RWPE2 (cell line): ENCODE data around the gene NAA15.
"Not testable (repeated sequence)": the region's sequence is repeated elsewhere in the genome, so short reads cannot be mapped to it uniquely, and the experiment has no call there.

Source experiments
- ATAC-seq: fragments of 200-7000 bp; cut with Tn5 transposase; 3 replicates; pipeline ENCODE4 v1.9.1; 2021; ENCODE audit warnings: low read depth
- DNase-seq: peaks from one replicate; pipeline ENCODE4 v3.0.0-alpha.2; 2020; ENCODE audit warnings: low spot score
- H3K27ac ChIP-seq: fragments of 450-650 bp; 2 replicates; pipeline ENCODE4 v1.5.1; 2017; ENCODE audit warnings: mild to moderate bottlenecking; ENCODE audit not compliant: poor library complexity, severe bottlenecking
- H3K27me3 ChIP-seq: fragments of 250-450 bp; sonication (Bioruptor Pico); 2 replicates; pipeline ENCODE4 v1.5.1; 2021; ENCODE audit warnings: mild to moderate bottlenecking, moderate library complexity; ENCODE audit not compliant: insufficient read depth, poor library complexity, severe bottlenecking
- H3K36me3 ChIP-seq: fragments of 250-450 bp; sonication (Bioruptor Pico); 2 replicates; pipeline ENCODE4 v1.5.1; 2020; ENCODE audit warnings: low read depth, mild to moderate bottlenecking, moderate library complexity
- H3K4me1 ChIP-seq: fragments of 250-450 bp; sonication (Bioruptor Pico); 2 replicates; pipeline ENCODE4 v1.5.1; 2021; ENCODE audit warnings: mild to moderate bottlenecking, moderate library complexity; ENCODE audit not compliant: insufficient read depth, poor library complexity, severe bottlenecking
- H3K4me3 ChIP-seq: fragments of 250-450 bp; sonication (Bioruptor Pico); 2 replicates; pipeline ENCODE4 v1.5.1; 2021; ENCODE audit warnings: mild to moderate bottlenecking, moderate library complexity; ENCODE audit not compliant: severe bottlenecking
- H3K9me3 ChIP-seq: fragments of 250-450 bp; sonication (Bioruptor Pico); 2 replicates; pipeline ENCODE4 v1.5.1; 2021; ENCODE audit warnings: mild to moderate bottlenecking, moderate library complexity; ENCODE audit not compliant: severe bottlenecking
- TF ChIP-seq, protein P1 (sequence below): fragments of 450-650 bp; IDR thresholded peaks from one replicate; pipeline ENCODE4 v1.5.1; 2017; ENCODE audit warnings: mild to moderate bottlenecking, moderate library complexity; ENCODE audit not compliant: poor library complexity, severe bottlenecking

Gene NAA15

DNA sequence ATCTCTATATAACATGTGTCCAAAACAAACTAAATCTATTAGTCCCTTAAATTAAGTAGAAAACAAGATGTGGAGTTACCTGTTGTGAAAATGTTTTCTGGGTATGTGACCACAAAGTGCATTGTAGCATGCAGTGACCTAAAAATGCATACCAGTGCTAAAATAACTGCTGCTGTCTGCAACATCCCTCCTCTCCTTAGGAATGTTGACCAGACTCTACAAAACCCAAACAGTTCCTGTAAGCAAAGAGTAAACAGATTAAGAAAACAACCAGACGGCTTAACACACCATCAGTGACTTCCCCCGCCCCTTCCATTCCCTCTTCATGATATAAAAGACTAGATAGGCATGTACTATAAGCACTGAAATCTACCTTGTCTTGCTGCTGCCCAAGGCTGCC lies 136.8 kb downstream of the NAA15 start:
- DNase-seq: no peak
- no peak overlapping the region for H3K4me3 ChIP-seq
- H3K27me3 ChIP-seq: no peaks in the 10 kb centered on the region
- ATAC-seq: no peak
- H3K4me1 ChIP-seq: no peaks in the 10 kb centered on the region
- H3K27ac ChIP-seq: no peak overlapping the region
- H3K9me3 ChIP-seq: peaks cover 13% of the 10 kb centered on the region
- peaks cover 13% of the 10 kb centered on the region; the same call in 1 of the 2 replicates for H3K36me3 ChIP-seq
- TF ChIP-seq, protein P1, sequence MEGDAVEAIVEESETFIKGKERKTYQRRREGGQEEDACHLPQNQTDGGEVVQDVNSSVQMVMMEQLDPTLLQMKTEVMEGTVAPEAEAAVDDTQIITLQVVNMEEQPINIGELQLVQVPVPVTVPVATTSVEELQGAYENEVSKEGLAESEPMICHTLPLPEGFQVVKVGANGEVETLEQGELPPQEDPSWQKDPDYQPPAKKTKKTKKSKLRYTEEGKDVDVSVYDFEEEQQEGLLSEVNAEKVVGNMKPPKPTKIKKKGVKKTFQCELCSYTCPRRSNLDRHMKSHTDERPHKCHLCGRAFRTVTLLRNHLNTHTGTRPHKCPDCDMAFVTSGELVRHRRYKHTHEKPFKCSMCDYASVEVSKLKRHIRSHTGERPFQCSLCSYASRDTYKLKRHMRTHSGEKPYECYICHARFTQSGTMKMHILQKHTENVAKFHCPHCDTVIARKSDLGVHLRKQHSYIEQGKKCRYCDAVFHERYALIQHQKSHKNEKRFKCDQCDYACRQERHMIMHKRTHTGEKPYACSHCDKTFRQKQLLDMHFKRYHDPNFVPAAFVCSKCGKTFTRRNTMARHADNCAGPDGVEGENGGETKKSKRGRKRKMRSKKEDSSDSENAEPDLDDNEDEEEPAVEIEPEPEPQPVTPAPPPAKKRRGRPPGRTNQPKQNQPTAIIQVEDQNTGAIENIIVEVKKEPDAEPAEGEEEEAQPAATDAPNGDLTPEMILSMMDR: no peak

DNA sequence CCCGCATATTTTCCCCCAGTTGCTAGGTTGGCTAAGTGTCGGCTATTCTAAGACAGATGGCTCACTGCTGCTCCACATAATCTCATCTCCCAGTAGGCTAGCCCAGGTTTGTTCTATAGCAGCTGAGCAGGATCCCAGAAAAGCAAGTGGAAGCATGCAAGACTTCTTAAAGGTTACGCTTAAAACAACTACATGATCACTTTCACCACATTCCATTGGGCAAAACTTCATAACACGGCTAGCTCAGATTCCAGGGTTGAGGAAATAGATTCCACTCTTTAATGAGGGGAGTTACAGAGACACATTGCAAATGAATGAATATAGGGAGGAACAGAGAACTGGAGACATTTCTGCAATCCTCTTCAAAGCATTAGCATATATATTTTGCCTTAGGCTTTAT lies 139.7 kb downstream of the NAA15 start:
- Histone ChIP-seq H3K27ac (no peak overlapping the region), H3K9me3 (peaks cover 13% of the 10 kb centered on the region), H3K4me3 (no peak overlapping the region), H3K36me3 (peaks cover 13% of the 10 kb centered on the region; the same call in 1 of the 2 replicates), H3K4me1 (no peaks in the 10 kb centered on the region), H3K27me3 (no peaks in the 10 kb centered on the region)
- TF ChIP-seq, protein P1: no peak
- no peak for DNase-seq
- peak; percentile 40; the same call in 2 of the 3 replicates for ATAC-seq

DNA sequence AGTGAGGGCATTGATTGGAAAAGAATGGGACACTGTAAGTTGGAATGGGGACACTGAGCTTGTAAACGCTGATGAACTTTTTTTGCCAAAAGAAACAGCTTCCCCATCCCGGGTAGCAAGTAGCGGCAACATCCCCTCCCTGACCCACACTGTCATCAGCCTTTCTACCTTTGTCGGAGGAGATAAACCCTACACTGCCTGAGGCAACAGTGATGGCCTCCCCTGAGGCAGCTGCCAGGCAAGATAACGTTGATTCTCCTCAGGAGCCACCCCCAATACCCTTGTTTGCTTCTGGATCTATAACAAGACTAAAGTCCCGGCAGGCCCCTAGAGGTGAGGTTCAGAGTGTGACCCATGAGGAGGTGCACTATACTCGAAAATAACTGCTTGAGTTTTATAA lies 142.4 kb downstream of the NAA15 start:
- Histone ChIP-seq H3K4me1 (no peaks in the 10 kb centered on the region), H3K36me3 (0 out of 2 replicates have a peak, but pooled peaks cover 3% of the 10 kb centered on the region), H3K27ac (no peak overlapping the region), H3K4me3 (no peak overlapping the region), H3K27me3 (no peaks in the 10 kb centered on the region), H3K9me3 (peaks cover 5% of the 10 kb centered on the region)
- TF ChIP-seq, protein P1: no peak
- no peak for DNase-seq
- ATAC-seq: no peak

DNA sequence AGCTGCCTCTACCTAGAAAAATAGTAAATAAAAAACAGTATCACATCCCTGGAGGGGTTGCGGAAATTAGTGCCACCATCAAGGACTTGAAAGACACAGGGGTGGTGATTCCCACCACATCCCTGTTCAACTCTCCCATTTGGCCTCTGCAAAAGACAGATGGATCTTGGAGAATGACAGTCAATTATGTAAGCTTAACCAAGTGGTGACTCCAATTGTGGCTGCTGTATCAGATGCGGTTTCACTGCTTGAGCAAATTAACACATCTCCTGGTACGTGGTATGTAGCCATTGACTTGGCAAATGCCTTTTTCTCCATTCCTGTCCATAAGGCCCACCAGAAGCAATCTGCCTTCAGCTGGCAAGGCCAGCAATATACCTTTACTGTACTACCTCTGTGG lies 143.6 kb downstream of the NAA15 start:
- not testable (repeated sequence) for H3K27me3 ChIP-seq, H3K27ac ChIP-seq, ATAC-seq, H3K9me3 ChIP-seq, DNase-seq, H3K4me1 ChIP-seq, H3K4me3 ChIP-seq, H3K36me3 ChIP-seq

DNA sequence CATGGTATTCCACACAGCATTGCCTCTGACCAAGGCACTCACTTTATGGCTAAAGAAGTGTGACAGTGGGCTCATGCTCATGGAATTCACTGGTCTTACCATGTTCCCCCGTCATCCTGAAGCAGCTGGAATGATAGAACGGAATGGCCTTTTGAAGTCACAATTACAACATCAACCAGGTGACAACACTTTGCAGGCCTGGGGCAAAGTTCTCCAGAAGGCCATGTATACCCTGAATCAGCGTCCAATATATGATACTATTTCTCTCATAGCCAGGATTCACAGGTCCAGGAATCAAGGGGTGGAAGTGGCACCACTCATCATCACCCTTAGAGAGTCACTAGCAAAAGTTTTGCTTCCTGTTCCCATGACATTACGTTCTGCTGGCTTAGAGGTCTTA lies 145.8 kb downstream of the NAA15 start:
- not testable (repeated sequence) for H3K9me3 ChIP-seq, H3K27me3 ChIP-seq, H3K4me3 ChIP-seq, H3K27ac ChIP-seq, H3K4me1 ChIP-seq, H3K36me3 ChIP-seq, DNase-seq, ATAC-seq

DNA sequence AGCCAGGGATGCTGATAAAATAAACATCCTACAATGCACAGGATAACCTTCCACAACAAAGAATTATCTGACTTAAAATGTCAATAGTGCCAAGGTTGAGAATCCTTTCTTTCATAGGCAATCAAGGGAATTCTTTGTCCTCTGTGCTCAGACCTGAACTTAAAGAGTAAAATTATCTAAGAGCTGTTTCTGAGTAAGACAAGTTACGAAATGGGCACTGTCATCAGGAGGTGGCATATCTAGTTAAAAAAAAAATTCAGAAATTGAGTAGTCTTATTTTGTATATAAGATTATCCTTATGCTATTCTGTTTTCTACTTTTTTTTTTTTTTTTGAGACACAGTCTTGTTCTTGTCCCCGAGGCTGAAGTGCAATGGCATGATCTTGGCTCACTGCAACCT lies 149.3 kb downstream of the NAA15 start:
- H3K27ac ChIP-seq: no peak overlapping the region
- TF ChIP-seq, protein P1: no peak
- DNase-seq (no peak), ATAC-seq (no peak)
- H3K4me1 ChIP-seq: peaks cover 11% of the 10 kb centered on the region
- H3K27me3 ChIP-seq: no peaks in the 10 kb centered on the region
- no peak overlapping the region for H3K4me3 ChIP-seq
- no peaks in the 10 kb centered on the region for H3K9me3 ChIP-seq
- H3K36me3 ChIP-seq: no peaks in the 10 kb centered on the region
